ENCODE data around the gene CCDC187. TPM values are rescaled to one million over a fixed set of nuclear protein-coding genes. Genes with fewer than 3 reads are reported as not detected.

Gene CCDC187
- total and polyA plus RNA-seq, 10 donors: 0.03 to 0.20 (median 0.11) TPM; not detected in 2

GRCh38 chr9:136333045-136333444 lies 29.2 kb upstream of the CCDC187 start:
- Histone ChIP-seq H3K9me3 (no peaks in the 10 kb centered on the region), H3K36me3 (peaks cover 0 to 17% (median 4%) of the 10 kb centered on the region in 6 donors), H3K27ac (no peak overlapping the region), H3K4me1 (peaks cover 7 to 27% (median 15%) of the 10 kb centered on the region in 6 donors), H3K4me3 (no peak overlapping the region), H3K27me3 (replicated peaks in 1 of 7) (peaks cover 0 to 15% (median 7%) of the 10 kb centered on the region in 7 donors)
- WGBS, 5 donors: 75 to 87% (median 83%) methylated on average over 8 to 12 of the region's 12 CpGs
- intact Hi-C loops (cut with DNase I; ENCODE audit: low total_unique reads): no loop called here
- TF ChIP-seq CTCF (IDR thresholded peaks at IDR 0.05 in 8 of 11, conservative IDR thresholded peaks at IDR 0.05 in 3 of 11) (no peak), POLR2AphosphoS5 (IDR thresholded peaks at IDR 0.05) (no peak), POLR2A (IDR thresholded peaks at IDR 0.05) (no peak)
- DNase-seq: no peak

- intact Hi-C loops (cut with DNase I; ENCODE audit: low total_unique reads): no loop called here
- WGBS, 5 donors: 78 to 89% (median 79%) methylated on average over 9 to 11 of the region's 11 CpGs
Measured at GRCh38 chr9:136332482-136332983, 28.6 kb upstream of the CCDC187 start.

GRCh38 chr9:136331556-136332481 lies 27.9 kb upstream of the CCDC187 start:
- intact Hi-C loops (cut with DNase I; ENCODE audit: low total_unique reads): no loop called here
- DNase-seq: no peak
- no peak overlapping the region for H3K4me3 ChIP-seq
- H3K9me3 ChIP-seq: no peaks in the 10 kb centered on the region
- peaks cover 0 to 27% (median 12%) of the 10 kb centered on the region in 7 donors for H3K27me3 ChIP-seq (replicated peaks in 1 of 7)
- no peak for TF ChIP-seq POLR2A (IDR thresholded peaks at IDR 0.05)
- TF ChIP-seq CTCF (IDR thresholded peaks at IDR 0.05 in 8 of 11, conservative IDR thresholded peaks at IDR 0.05 in 3 of 11): no peak
- TF ChIP-seq POLR2AphosphoS5 (IDR thresholded peaks at IDR 0.05): peak in 1 of 3 donors; percentile 6
- no peak overlapping the region for H3K27ac ChIP-seq
- H3K4me1 ChIP-seq: peaks cover 9 to 36% (median 22%) of the 10 kb centered on the region in 6 donors
- peaks cover 0 to 7% (median 0%) of the 10 kb centered on the region in 6 donors for H3K36me3 ChIP-seq
- 84 to 89% (median 87%) methylated on average over 5 to 46 of the region's 46 CpGs for WGBS, 5 donors

More at GRCh38 chr9:136332482-136332983, 28.6 kb upstream of the CCDC187 start:
- H3K27ac ChIP-seq: no peak overlapping the region
- peaks cover 0 to 20% (median 11%) of the 10 kb centered on the region in 7 donors for H3K27me3 ChIP-seq (replicated peaks in 1 of 7)
- TF ChIP-seq POLR2A (IDR thresholded peaks at IDR 0.05) (no peak), POLR2AphosphoS5 (IDR thresholded peaks at IDR 0.05) (no peak), CTCF (IDR thresholded peaks at IDR 0.05 in 8 of 11, conservative IDR thresholded peaks at IDR 0.05 in 3 of 11) (no peak)
- peaks cover 7 to 32% (median 19%) of the 10 kb centered on the region in 6 donors for H3K4me1 ChIP-seq
- H3K36me3 ChIP-seq: peaks cover 0 to 14% (median 3%) of the 10 kb centered on the region in 6 donors
- DNase-seq: no peak
- H3K9me3 ChIP-seq: no peaks in the 10 kb centered on the region
- no peak overlapping the region for H3K4me3 ChIP-seq

GRCh38 chr9:136331030-136331429 lies 27.1 kb upstream of the CCDC187 start:
- H3K27ac ChIP-seq: no peak overlapping the region
- TF ChIP-seq POLR2A (IDR thresholded peaks at IDR 0.05): no peak

More at GRCh38 chr9:136331030-136331429, 27.1 kb upstream of the CCDC187 start:
- DNase-seq: no peak
- H3K4me3 ChIP-seq: no peak overlapping the region
- peaks cover 13 to 44% (median 30%) of the 10 kb centered on the region in 6 donors for H3K4me1 ChIP-seq
- 82 to 93% (median 88%) methylated on average over 10 to 15 of the region's 15 CpGs for WGBS, 5 donors
- H3K27me3 ChIP-seq (replicated peaks in 1 of 7): peaks cover 0 to 35% (median 12%) of the 10 kb centered on the region in 7 donors
- no peaks in the 10 kb centered on the region for H3K9me3 ChIP-seq
- intact Hi-C loops (cut with DNase I; ENCODE audit: low total_unique reads): no loop called here
- peaks cover 0 to under 1% (median 0%) of the 10 kb centered on the region in 6 donors for H3K36me3 ChIP-seq

All from spleen (tissue), 11 donors.